GM23248 (cell line): Measurements from ENCODE around the gene SYTL3. TPM values are rescaled to one million over a fixed set of nuclear protein-coding genes. Genes with fewer than 3 reads are reported as not detected.

ENCODE experiments used
- DNase-seq: peaks from one replicate; pipeline ENCODE4 v3.0.0-alpha.2; 2015
- H2AFZ ChIP-seq: fragments of 200-600 bp; sonication (generic); 2 replicates; pipeline ENCODE4 v1.6.1; 2016; ENCODE audit warnings: antibody characterized with exemption
- H3F3A ChIP-seq: fragments of 200-600 bp; sonication (generic); 2 replicates; pipeline ENCODE4 v1.6.1; 2016; ENCODE audit warnings: mild to moderate bottlenecking, antibody characterized with exemption, mixed run types; ENCODE audit not compliant: insufficient read depth
- H3K27ac ChIP-seq: fragments of 200-600 bp; sonication (generic); 2 replicates; pipeline ENCODE4 v1.5.1; 2016; ENCODE audit warnings: mild to moderate bottlenecking
- H3K27me3 ChIP-seq: fragments of 200-600 bp; sonication (generic); replicated peaks from 2 replicates; pipeline ENCODE4 v1.6.1; 2016; ENCODE audit warnings: mild to moderate bottlenecking; ENCODE audit not compliant: insufficient read depth
- H3K36me3 ChIP-seq: fragments of 200-600 bp; sonication (generic); 2 replicates; pipeline ENCODE4 v1.6.1; 2016; ENCODE audit warnings: low read depth, mild to moderate bottlenecking
- H3K4me1 ChIP-seq: fragments of 200-600 bp; sonication (generic); 2 replicates; pipeline ENCODE4 v1.6.1; 2016; ENCODE audit warnings: mild to moderate bottlenecking; ENCODE audit not compliant: insufficient read depth
- H3K4me2 ChIP-seq: fragments of 200-600 bp; sonication (generic); one replicate; pipeline ENCODE4 v1.6.1; 2016; ENCODE audit warnings: mild to moderate bottlenecking; ENCODE audit not compliant: unreplicated experiment
- H3K4me3 ChIP-seq: fragments of 200-600 bp; sonication (generic); 2 replicates; pipeline ENCODE4 v1.5.1; 2016; ENCODE audit warnings: mild to moderate bottlenecking
- H3K79me2 ChIP-seq: fragments of 200-600 bp; sonication (generic); 2 replicates; pipeline ENCODE4 v1.6.1; 2016; ENCODE audit warnings: mild to moderate bottlenecking; ENCODE audit not compliant: insufficient read depth
- H3K9ac ChIP-seq: fragments of 200-600 bp; sonication (generic); 2 replicates; pipeline ENCODE4 v1.6.1; 2016; ENCODE audit warnings: mild to moderate bottlenecking
- H3K9me2 ChIP-seq: fragments of 200-600 bp; sonication (generic); 2 replicates; pipeline ENCODE4 v1.6.1; 2016; ENCODE audit warnings: mixed run types, mild to moderate bottlenecking, moderate library complexity; ENCODE audit not compliant: insufficient read depth
- H3K9me3 ChIP-seq: fragments of 200-600 bp; sonication (generic); one replicate; pipeline ENCODE4 v1.6.1; 2017; ENCODE audit warnings: low read depth
- H4K20me1 ChIP-seq: fragments of 200-600 bp; sonication (generic); 2 replicates; pipeline ENCODE4 v1.6.0; 2016; ENCODE audit not compliant: insufficient read depth
- EZH2 ChIP-seq: fragments of 200-600 bp; sonication (generic); IDR thresholded peaks from 2 replicates; pipeline ENCODE4 v1.6.1; 2018; ENCODE audit warnings: antibody characterized with exemption, mild to moderate bottlenecking; ENCODE audit not compliant: insufficient read depth, poor library complexity, severe bottlenecking
- EZH2phosphoT487 ChIP-seq: fragments of 200-600 bp; sonication (generic); IDR thresholded peaks from 2 replicates; pipeline ENCODE4 v1.6.1; 2018; ENCODE audit warnings: antibody characterized with exemption, moderate library complexity, mild to moderate bottlenecking, low read depth; ENCODE audit not compliant: insufficient read depth
- WGBS, 2 experiments: methylation state at CpG; one replicate each; pipeline ENCODE4 v1.1.6; 2015 to 2017; ENCODE audit warnings: low lambda C conversion rate in 2 of 2, low coverage in 1 of 2; ENCODE audit errors: missing lambda C conversion rate in 2 of 2; 5-methylcytosine and 5-hydroxymethylcytosine counted together
- in situ Hi-C: fragments of 300-500 bp; cut with MboI; formaldehyde crosslinking; loops from 2 replicates; pipeline ENCODE4 v1.15.0; 2020
- polyA plus RNA-seq: library from polyadenylated mRNA; unstranded; fragments of >200 nt; fragmentation: Nextera tagmentation; extraction: Ambion mirVana; gene quantifications from 2 replicates; pipeline ENCODE4 v1.2.1, GENCODE V29; 2016
- total RNA-seq: library from RNA; depleted of rRNA; stranded (reverse); fragments of >200 nt; shearing (Covaris generic); gene quantifications from 2 replicates; pipeline ENCODE4 v1.2.3, GENCODE V29; 2014

Gene SYTL3
- total and polyA plus RNA-seq, 2 experiments from 2014 or later: 2.1 to 2.3 TPM

GRCh38 chr6:158743033-158743651 is 93.3 kb downstream of the SYTL3 start:
- Histone ChIP-seq H3K27me3 (no peaks in the 10 kb centered on the region), H3K9ac (no peak overlapping the region), H3K4me1 (peaks cover under 1% of the 10 kb centered on the region; the same call in 1 of the 2 replicates), H4K20me1 (no peaks in the 10 kb centered on the region), H3K36me3 (no peaks in the 10 kb centered on the region), H2AFZ (no peak overlapping the region), H3K4me2 (no peak overlapping the region), H3F3A (no peaks in the 10 kb centered on the region), H3K9me2 (no peaks in the 10 kb centered on the region), H3K79me2 (no peaks in the 10 kb centered on the region), H3K27ac (no peak overlapping the region), H3K4me3 (no peak overlapping the region), H3K9me3 (no peaks in the 10 kb centered on the region)
- in situ Hi-C loops: no loop called here
- TF ChIP-seq EZH2phosphoT487: no peak
- no peak for TF ChIP-seq EZH2
- WGBS, 2 experiments: 65 to 72% methylated on average over 6 of the region's 6 CpGs
- DNase-seq: no peak

GRCh38 chr6:158744986-158745430 is 95.2 kb downstream of the SYTL3 start:
- 94 to 97% methylated on average over 5 of the region's 5 CpGs for WGBS, 2 experiments
- Histone ChIP-seq H3K9ac (no peak overlapping the region), H3F3A (no peaks in the 10 kb centered on the region), H3K9me3 (no peaks in the 10 kb centered on the region), H3K4me3 (no peak overlapping the region), H3K4me1 (no peaks in the 10 kb centered on the region), H3K36me3 (no peaks in the 10 kb centered on the region), H3K27ac (no peak overlapping the region), H4K20me1 (no peaks in the 10 kb centered on the region), H3K4me2 (no peak overlapping the region), H2AFZ (no peak overlapping the region), H3K79me2 (no peaks in the 10 kb centered on the region), H3K27me3 (no peaks in the 10 kb centered on the region), H3K9me2 (no peaks in the 10 kb centered on the region)
- in situ Hi-C loops: no loop called here
- DNase-seq: no peak
- no peak for TF ChIP-seq EZH2phosphoT487
- no peak for TF ChIP-seq EZH2

GRCh38 chr6:158751224-158751623 is 101.4 kb downstream of the SYTL3 start:
- Histone ChIP-seq H3K36me3 (no peaks in the 10 kb centered on the region), H3K9ac (no peak overlapping the region), H3F3A (no peaks in the 10 kb centered on the region), H3K79me2 (no peaks in the 10 kb centered on the region), H4K20me1 (no peaks in the 10 kb centered on the region), H2AFZ (no peak overlapping the region), H3K4me2 (no peak overlapping the region), H3K27me3 (no peaks in the 10 kb centered on the region), H3K4me1 (no peaks in the 10 kb centered on the region), H3K27ac (no peak overlapping the region), H3K9me3 (no peaks in the 10 kb centered on the region), H3K4me3 (no peak overlapping the region), H3K9me2 (no peaks in the 10 kb centered on the region)
- in situ Hi-C loops: no loop called here
- no peak for DNase-seq
- WGBS, 2 experiments: 87 to 89% methylated on average over 9 of the region's 9 CpGs
- TF ChIP-seq EZH2phosphoT487 (no peak), EZH2 (no peak)

- no peaks in the 10 kb centered on the region for H3K9me2 ChIP-seq
- H3K79me2 ChIP-seq: no peaks in the 10 kb centered on the region
- no peaks in the 10 kb centered on the region for H3K9me3 ChIP-seq
- 86 to 89% methylated on average over 9 of the region's 9 CpGs for WGBS, 2 experiments
- no peaks in the 10 kb centered on the region for H3F3A ChIP-seq
- H4K20me1 ChIP-seq: no peaks in the 10 kb centered on the region
- no peak overlapping the region for H2AFZ ChIP-seq
- in situ Hi-C loops: no loop called here
- H3K9ac ChIP-seq: no peak overlapping the region
- H3K4me2 ChIP-seq: no peak overlapping the region
- no peaks in the 10 kb centered on the region for H3K36me3 ChIP-seq
- no peak overlapping the region for H3K27ac ChIP-seq
- TF ChIP-seq EZH2phosphoT487 (no peak), EZH2 (no peak)
- no peak for DNase-seq
- no peak overlapping the region for H3K4me3 ChIP-seq
- no peaks in the 10 kb centered on the region for H3K4me1 ChIP-seq
- H3K27me3 ChIP-seq: no peaks in the 10 kb centered on the region
Measured at GRCh38 chr6:158751921-158752320, 102.1 kb downstream of the SYTL3 start.

GRCh38 chr6:158752613-158753012 is 102.8 kb downstream of the SYTL3 start:
- peak; percentile 10 for DNase-seq
- 73 to 93% methylated on average over 3 of the region's 3 CpGs for WGBS, 2 experiments
- H4K20me1 ChIP-seq: no peaks in the 10 kb centered on the region
- H3K36me3 ChIP-seq: no peaks in the 10 kb centered on the region
- TF ChIP-seq EZH2phosphoT487: no peak
- no peak for TF ChIP-seq EZH2
- in situ Hi-C loops: no loop called here
- no peaks in the 10 kb centered on the region for H3K27me3 ChIP-seq
- no peaks in the 10 kb centered on the region for H3K9me3 ChIP-seq
- no peak overlapping the region for H2AFZ ChIP-seq
- no peak overlapping the region for H3K4me2 ChIP-seq
- H3K79me2 ChIP-seq: no peaks in the 10 kb centered on the region
- no peak overlapping the region for H3K9ac ChIP-seq
- no peaks in the 10 kb centered on the region for H3K4me1 ChIP-seq
- H3K4me3 ChIP-seq: no peak overlapping the region
- no peaks in the 10 kb centered on the region for H3F3A ChIP-seq
- no peaks in the 10 kb centered on the region for H3K9me2 ChIP-seq
- H3K27ac ChIP-seq: no peak overlapping the region
